Activated CD4-positive, alpha-beta T cell treated with anti-CD3 and anti-CD28 coated beads, Interleukin-2, amount 10 ng/mL, durations not matched to agents 7 days and 5 days (primary cell): ENCODE results near the gene TXNRD2. TPM values are rescaled to one million over a fixed set of nuclear protein-coding genes. Genes with fewer than 3 reads are reported as not detected.
"Not testable (repeated sequence)": the region's sequence is repeated elsewhere in the genome, so short reads cannot be mapped to it uniquely, and the experiment has no call there.

Experiments used
- CTCF ChIA-PET: fragments of 350-600 bp; sonication (Branson Sonifier 250); formaldehyde crosslinking; loops from one replicate; lab custom pipeline; 2021; ENCODE audit warnings: antibody characterized with exemption; lab: Charles Lee
- POLR2A ChIA-PET: fragments of 350-600 bp; sonication (Branson Sonifier 250); formaldehyde crosslinking; loops from one replicate; lab custom pipeline; 2021; ENCODE audit warnings: antibody characterized with exemption; lab: Charles Lee
- DNase-seq: peaks from one replicate; pipeline ENCODE4 v3.0.0-alpha.2; 2020
- H3K27ac Mint-ChIP-seq: one replicate; pipeline ENCODE4 v1.8.0; 2021; ENCODE audit warnings: mild to moderate bottlenecking, moderate library complexity, mixed read lengths
- H3K27me3 Mint-ChIP-seq: one replicate; pipeline ENCODE4 v1.8.0; 2021; ENCODE audit warnings: mixed read lengths
- H3K36me3 Mint-ChIP-seq: one replicate; pipeline ENCODE4 v1.8.0; 2021; ENCODE audit warnings: low read depth, mixed read lengths
- H3K4me1 Mint-ChIP-seq: one replicate; pipeline ENCODE4 v1.8.0; 2021; ENCODE audit warnings: mixed read lengths
- H3K4me3 Mint-ChIP-seq: one replicate; pipeline ENCODE4 v1.8.0; 2021; ENCODE audit warnings: mild to moderate bottlenecking, moderate library complexity, mixed read lengths
- H3K9me3 Mint-ChIP-seq: one replicate; pipeline ENCODE4 v1.8.0; 2021; ENCODE audit warnings: mixed read lengths
- total RNA-seq, 2 experiments: library from RNA; stranded (reverse); gene quantifications; one replicate each; pipeline ENCODE4 v1.2.3, GENCODE V29; 2021

Gene TXNRD2
- total RNA-seq, 2 experiments from 2014 or later = 19.3 to 21.9 TPM

GRCh38 chr22:19840955-19841640 is 100.5 kb downstream of the TXNRD2 start:
- DNase-seq = no peak
- no peak overlapping the region for H3K4me3 Mint-ChIP-seq
- H3K27me3 Mint-ChIP-seq = no peaks in the 10 kb centered on the region
- H3K27ac Mint-ChIP-seq = no peak overlapping the region
- no peaks in the 10 kb centered on the region for H3K9me3 Mint-ChIP-seq
- H3K36me3 Mint-ChIP-seq = no peaks in the 10 kb centered on the region
- peaks cover 19% of the 10 kb centered on the region for H3K4me1 Mint-ChIP-seq
- POLR2A ChIA-PET = no interaction called here
- CTCF ChIA-PET = no interaction called here

- H3K27ac Mint-ChIP-seq = no peak overlapping the region
- H3K4me3 Mint-ChIP-seq = no peak overlapping the region
- H3K27me3 Mint-ChIP-seq = no peaks in the 10 kb centered on the region
- no peaks in the 10 kb centered on the region for H3K36me3 Mint-ChIP-seq
- CTCF ChIA-PET = no interaction called here
- POLR2A ChIA-PET = no interaction called here
- no peaks in the 10 kb centered on the region for H3K9me3 Mint-ChIP-seq
- peaks cover 14% of the 10 kb centered on the region for H3K4me1 Mint-ChIP-seq
- no peak for DNase-seq
These were observed 101.6 kb downstream of the TXNRD2 start for GRCh38 chr22:19840059-19840458.

- Mint-ChIP-seq H3K36me3 (no peaks in the 10 kb centered on the region), H3K27me3 (no peaks in the 10 kb centered on the region), H3K27ac (no peak overlapping the region), H3K9me3 (no peaks in the 10 kb centered on the region), H3K4me3 (no peak overlapping the region), H3K4me1 (peaks cover 3% of the 10 kb centered on the region)
- CTCF ChIA-PET = no interaction called here
- DNase-seq = no peak
- POLR2A ChIA-PET = no interaction called here
These were observed 103.7 kb downstream of the TXNRD2 start for GRCh38 chr22:19837915-19838314.

GRCh38 chr22:19836512-19836911 is 105.1 kb downstream of the TXNRD2 start:
- ChIA-PET POLR2A (no interaction called here), CTCF (no interaction called here)
- no peak for DNase-seq
- Mint-ChIP-seq H3K4me1 (peaks cover 7% of the 10 kb centered on the region), H3K36me3 (no peaks in the 10 kb centered on the region), H3K27me3 (no peaks in the 10 kb centered on the region), H3K4me3 (no peak overlapping the region), H3K27ac (no peak overlapping the region), H3K9me3 (no peaks in the 10 kb centered on the region)

- no peak for DNase-seq
- Mint-ChIP-seq H3K27ac (no peak overlapping the region), H3K4me3 (no peak overlapping the region), H3K9me3 (no peaks in the 10 kb centered on the region), H3K4me1 (peaks cover 7% of the 10 kb centered on the region), H3K27me3 (no peaks in the 10 kb centered on the region), H3K36me3 (no peaks in the 10 kb centered on the region)
- CTCF ChIA-PET = interaction anchor here (0.8 kb wide), 1 partner anchor 184 kb away, joined by 3 read pairs; no protein-coding TSS in a partner anchor
- POLR2A ChIA-PET = no interaction called here
These were observed 107.0 kb downstream of the TXNRD2 start for GRCh38 chr22:19834599-19834998.

- H3K4me3 Mint-ChIP-seq, DNase-seq, CTCF ChIA-PET, H3K36me3 Mint-ChIP-seq, POLR2A ChIA-PET, H3K4me1 Mint-ChIP-seq, H3K27ac Mint-ChIP-seq, H3K27me3 Mint-ChIP-seq, H3K9me3 Mint-ChIP-seq: not testable (repeated sequence)
These were observed 108.3 kb downstream of the TXNRD2 start for GRCh38 chr22:19833327-19833726.

DNA sequence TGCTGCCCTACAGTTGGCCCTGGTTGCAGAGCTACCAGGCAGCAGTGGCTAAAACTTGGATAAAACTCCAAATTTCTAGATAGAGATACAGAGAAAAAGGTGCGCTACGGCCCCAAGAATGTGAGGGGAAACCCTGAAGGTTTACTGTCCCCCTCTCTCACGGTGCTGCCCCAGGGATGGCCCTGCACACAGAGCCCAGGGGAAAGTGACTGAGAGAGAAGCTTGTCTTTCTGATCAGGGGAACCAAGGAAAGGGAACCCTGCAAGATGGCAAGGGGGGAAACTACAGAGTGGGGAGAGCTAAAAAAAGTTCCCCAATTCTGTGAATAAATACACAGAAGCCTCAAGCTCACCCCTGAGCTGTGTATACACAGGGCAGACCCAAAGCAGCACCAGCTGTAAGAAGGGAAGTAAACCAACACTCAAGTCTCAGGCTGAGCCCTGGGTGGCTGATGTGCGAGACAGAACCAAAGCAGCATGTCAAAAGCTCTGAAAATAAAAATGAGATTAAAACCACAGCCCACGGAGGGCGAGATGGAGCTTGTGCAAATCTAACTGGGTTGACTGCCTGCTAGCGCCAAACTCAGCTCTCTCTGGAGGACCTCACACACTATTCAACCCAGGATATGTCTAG is 109.0 kb downstream of the TXNRD2 start:
- H3K36me3 Mint-ChIP-seq = no peaks in the 10 kb centered on the region
- H3K4me3 Mint-ChIP-seq = no peak overlapping the region
- H3K4me1 Mint-ChIP-seq = peaks cover 7% of the 10 kb centered on the region
- CTCF ChIA-PET = interaction anchor here (0.8 to 1.1 kb wide), 3 partner anchors 10 to 102 kb away, joined by 3 read pairs; no protein-coding TSS in a partner anchor
- peak; percentile 2 for DNase-seq
- no peaks in the 10 kb centered on the region for H3K27me3 Mint-ChIP-seq
- POLR2A ChIA-PET = interaction anchor here (0.7 kb wide), 1 partner anchor 23 kb away, joined by 3 read pairs; no protein-coding TSS in a partner anchor
- no peaks in the 10 kb centered on the region for H3K9me3 Mint-ChIP-seq
- no peak overlapping the region for H3K27ac Mint-ChIP-seq

DNA sequence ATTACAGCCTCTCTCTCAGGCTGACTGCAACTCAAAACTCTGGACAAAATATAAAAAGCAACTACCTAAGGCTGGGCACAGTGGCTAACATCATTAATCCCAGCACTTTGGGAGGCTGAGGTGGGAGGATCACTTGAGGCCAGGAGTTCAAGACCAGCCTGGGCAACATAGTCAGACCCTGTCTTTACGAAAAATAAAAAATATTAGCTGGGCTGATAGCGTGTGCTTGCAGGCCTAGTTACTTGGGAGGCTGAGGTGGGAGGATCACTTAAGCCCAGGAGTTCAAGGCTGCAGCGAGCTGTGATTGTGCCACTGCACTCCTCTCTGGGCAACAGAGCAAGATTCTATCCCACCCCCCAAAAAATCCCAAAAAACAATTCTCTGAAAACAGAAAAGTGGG is 109.6 kb downstream of the TXNRD2 start:
- not testable (repeated sequence) for H3K4me3 Mint-ChIP-seq, H3K4me1 Mint-ChIP-seq, H3K27ac Mint-ChIP-seq, DNase-seq, H3K36me3 Mint-ChIP-seq, H3K9me3 Mint-ChIP-seq, H3K27me3 Mint-ChIP-seq
- CTCF ChIA-PET = interaction anchor here (0.7 to 1.1 kb wide), 5 partner anchors 9 to 101 kb away, joined by 3 to 5 read pairs (median 3); no protein-coding TSS in a partner anchor
- POLR2A ChIA-PET = interaction anchor here (0.7 kb wide), 1 partner anchor 24 kb away, joined by 3 read pairs; no protein-coding TSS in a partner anchor

- ChIA-PET CTCF (interaction anchor here (0.7 to 0.9 kb wide), 2 partner anchors 82 to 351 kb away, joined by 3 to 5 read pairs; no protein-coding TSS in a partner anchor), POLR2A (no interaction called here)
- Mint-ChIP-seq H3K36me3 (no peaks in the 10 kb centered on the region), H3K27ac (no peak overlapping the region), H3K4me1 (peaks cover 7% of the 10 kb centered on the region), H3K9me3 (no peaks in the 10 kb centered on the region), H3K27me3 (no peaks in the 10 kb centered on the region), H3K4me3 (no peak overlapping the region)
- no peak for DNase-seq
These were observed 110.6 kb downstream of the TXNRD2 start for GRCh38 chr22:19831016-19831415.

- POLR2A ChIA-PET = no interaction called here
- Mint-ChIP-seq H3K9me3 (no peaks in the 10 kb centered on the region), H3K27ac (no peak overlapping the region), H3K4me3 (no peak overlapping the region), H3K27me3 (no peaks in the 10 kb centered on the region), H3K4me1 (peaks cover 6% of the 10 kb centered on the region), H3K36me3 (no peaks in the 10 kb centered on the region)
- no peak for DNase-seq
- CTCF ChIA-PET = no interaction called here
These were observed 113.6 kb downstream of the TXNRD2 start for GRCh38 chr22:19828035-19828401.

GRCh38 chr22:19827341-19828034 is 114.1 kb downstream of the TXNRD2 start:
- Mint-ChIP-seq H3K27ac (no peak overlapping the region), H3K9me3 (no peaks in the 10 kb centered on the region), H3K4me1 (peaks cover under 1% of the 10 kb centered on the region), H3K27me3 (no peaks in the 10 kb centered on the region), H3K4me3 (no peak overlapping the region), H3K36me3 (no peaks in the 10 kb centered on the region)
- ChIA-PET CTCF (no interaction called here), POLR2A (no interaction called here)
- DNase-seq = peak; percentile 1

DNA sequence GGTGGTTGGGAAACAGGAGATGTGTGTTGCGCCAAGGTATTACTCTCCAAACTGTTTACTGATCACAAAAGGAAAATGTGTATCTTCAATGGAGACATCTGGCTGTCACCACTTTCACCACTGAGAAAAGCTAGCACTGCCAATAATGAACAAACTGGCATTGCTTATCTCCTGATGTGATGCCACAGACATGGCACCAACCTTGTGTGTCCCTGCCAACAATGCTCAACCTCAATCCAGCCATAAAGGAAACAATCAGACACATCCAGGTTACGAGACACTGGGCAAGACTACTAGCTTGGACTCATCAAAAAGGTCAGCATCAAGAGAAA is 115.0 kb downstream of the TXNRD2 start:
- Mint-ChIP-seq H3K9me3 (no peaks in the 10 kb centered on the region), H3K27ac (no peak overlapping the region)
- CTCF ChIA-PET = no interaction called here

More for the DNA sequence above, 115.0 kb downstream of the TXNRD2 start:
- no peaks in the 10 kb centered on the region for H3K36me3 Mint-ChIP-seq
- POLR2A ChIA-PET = no interaction called here
- H3K4me3 Mint-ChIP-seq = no peak overlapping the region
- no peaks in the 10 kb centered on the region for H3K27me3 Mint-ChIP-seq
- no peaks in the 10 kb centered on the region for H3K4me1 Mint-ChIP-seq
- no peak for DNase-seq
